ENCODE results near the gene SUGP2. TPM values are rescaled to one million over a fixed set of nuclear protein-coding genes. Genes with fewer than 3 reads are reported as not detected.
A peak's percentile ranks its signal among the peaks of the same experiment; 100 is the strongest.

Gene SUGP2
- total and polyA plus RNA-seq, 2 experiments from 2014 or later: 102 to 109 TPM

DNA sequence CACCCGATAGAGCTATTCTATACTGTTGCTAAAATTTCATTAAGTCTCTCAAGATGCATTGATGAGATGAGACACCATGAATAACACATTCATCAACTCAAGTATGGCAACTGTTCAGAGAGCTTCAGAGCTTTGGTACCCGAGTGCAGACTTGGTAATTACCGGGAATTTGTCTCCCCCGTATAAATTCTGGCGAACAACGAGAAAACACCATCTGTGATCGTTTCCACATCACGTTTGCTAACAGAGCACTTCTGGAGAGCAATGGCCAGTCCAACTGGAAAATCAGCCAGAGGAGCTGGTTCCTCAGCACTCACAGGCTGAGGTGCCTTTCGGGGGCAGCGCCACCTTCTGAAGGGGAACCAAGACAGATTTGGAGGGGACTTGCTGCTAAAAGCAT lies 40.2 kb downstream of the SUGP2 start:
- H4K20me1 ChIP-seq (replicated peaks; ENCODE audit: insufficient read depth): peaks cover 20% of the 10 kb centered on the region; the same call in 1 of the 2 replicates
- Mint-ChIP-seq H3K4me1 (peaks cover 11% of the 10 kb centered on the region), H3K9me3 (no peaks in the 10 kb centered on the region), H3K4me3 (no peak overlapping the region), H3K27me3 (ENCODE audit: insufficient read depth, low read depth, poor library complexity) (peaks cover 14% of the 10 kb centered on the region), H3K36me3 (ENCODE audit: low read depth) (peaks cover 51% of the 10 kb centered on the region), H3K27ac (no peak overlapping the region)
- H3K36me3 ChIP-seq (ENCODE audit: insufficient read depth): peaks cover 9% of the 10 kb centered on the region
- H3K27me3 ChIP-seq (ENCODE audit: insufficient read depth): no peaks in the 10 kb centered on the region
- no peaks in the 10 kb centered on the region for H3K4me1 ChIP-seq (ENCODE audit: insufficient read depth)
- TF ChIP-seq, protein P1, sequence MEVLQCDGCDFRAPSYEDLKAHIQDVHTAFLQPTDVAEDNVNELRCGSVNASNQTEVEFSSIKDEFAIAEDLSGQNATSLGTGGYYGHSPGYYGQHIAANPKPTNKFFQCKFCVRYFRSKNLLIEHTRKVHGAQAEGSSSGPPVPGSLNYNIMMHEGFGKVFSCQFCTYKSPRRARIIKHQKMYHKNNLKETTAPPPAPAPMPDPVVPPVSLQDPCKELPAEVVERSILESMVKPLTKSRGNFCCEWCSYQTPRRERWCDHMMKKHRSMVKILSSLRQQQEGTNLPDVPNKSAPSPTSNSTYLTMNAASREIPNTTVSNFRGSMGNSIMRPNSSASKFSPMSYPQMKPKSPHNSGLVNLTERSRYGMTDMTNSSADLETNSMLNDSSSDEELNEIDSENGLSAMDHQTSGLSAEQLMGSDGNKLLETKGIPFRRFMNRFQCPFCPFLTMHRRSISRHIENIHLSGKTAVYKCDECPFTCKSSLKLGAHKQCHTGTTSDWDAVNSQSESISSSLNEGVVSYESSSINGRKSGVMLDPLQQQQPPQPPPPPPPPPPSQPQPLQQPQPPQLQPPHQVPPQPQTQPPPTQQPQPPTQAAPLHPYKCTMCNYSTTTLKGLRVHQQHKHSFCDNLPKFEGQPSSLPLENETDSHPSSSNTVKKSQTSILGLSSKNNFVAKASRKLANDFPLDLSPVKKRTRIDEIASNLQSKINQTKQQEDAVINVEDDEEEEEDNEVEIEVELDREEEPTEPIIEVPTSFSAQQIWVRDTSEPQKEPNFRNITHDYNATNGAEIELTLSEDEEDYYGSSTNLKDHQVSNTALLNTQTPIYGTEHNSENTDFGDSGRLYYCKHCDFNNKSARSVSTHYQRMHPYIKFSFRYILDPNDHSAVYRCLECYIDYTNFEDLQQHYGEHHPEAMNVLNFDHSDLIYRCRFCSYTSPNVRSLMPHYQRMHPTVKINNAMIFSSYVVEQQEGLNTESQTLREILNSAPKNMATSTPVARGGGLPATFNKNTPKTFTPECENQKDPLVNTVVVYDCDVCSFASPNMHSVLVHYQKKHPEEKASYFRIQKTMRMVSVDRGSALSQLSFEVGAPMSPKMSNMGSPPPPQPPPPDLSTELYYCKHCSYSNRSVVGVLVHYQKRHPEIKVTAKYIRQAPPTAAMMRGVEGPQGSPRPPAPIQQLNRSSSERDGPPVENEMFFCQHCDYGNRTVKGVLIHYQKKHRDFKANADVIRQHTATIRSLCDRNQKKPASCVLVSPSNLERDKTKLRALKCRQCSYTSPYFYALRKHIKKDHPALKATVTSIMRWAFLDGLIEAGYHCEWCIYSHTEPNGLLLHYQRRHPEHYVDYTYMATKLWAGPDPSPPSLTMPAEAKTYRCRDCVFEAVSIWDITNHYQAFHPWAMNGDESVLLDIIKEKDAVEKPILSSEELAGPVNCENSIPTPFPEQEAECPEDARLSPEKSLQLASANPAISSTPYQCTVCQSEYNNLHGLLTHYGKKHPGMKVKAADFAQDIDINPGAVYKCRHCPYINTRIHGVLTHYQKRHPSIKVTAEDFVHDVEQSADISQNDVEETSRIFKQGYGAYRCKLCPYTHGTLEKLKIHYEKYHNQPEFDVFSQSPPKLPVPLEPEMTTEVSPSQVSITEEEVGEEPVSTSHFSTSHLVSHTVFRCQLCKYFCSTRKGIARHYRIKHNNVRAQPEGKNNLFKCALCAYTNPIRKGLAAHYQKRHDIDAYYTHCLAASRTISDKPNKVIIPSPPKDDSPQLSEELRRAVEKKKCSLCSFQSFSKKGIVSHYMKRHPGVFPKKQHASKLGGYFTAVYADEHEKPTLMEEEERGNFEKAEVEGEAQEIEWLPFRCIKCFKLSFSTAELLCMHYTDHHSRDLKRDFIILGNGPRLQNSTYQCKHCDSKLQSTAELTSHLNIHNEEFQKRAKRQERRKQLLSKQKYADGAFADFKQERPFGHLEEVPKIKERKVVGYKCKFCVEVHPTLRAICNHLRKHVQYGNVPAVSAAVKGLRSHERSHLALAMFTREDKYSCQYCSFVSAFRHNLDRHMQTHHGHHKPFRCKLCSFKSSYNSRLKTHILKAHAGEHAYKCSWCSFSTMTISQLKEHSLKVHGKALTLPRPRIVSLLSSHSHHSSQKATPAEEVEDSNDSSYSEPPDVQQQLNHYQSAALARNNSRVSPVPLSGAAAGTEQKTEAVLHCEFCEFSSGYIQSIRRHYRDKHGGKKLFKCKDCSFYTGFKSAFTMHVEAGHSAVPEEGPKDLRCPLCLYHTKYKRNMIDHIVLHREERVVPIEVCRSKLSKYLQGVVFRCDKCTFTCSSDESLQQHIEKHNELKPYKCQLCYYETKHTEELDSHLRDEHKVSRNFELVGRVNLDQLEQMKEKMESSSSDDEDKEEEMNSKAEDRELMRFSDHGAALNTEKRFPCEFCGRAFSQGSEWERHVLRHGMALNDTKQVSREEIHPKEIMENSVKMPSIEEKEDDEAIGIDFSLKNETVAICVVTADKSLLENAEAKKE (CRISPR knock-in tag; IDR thresholded peaks at IDR 0.05): no peak
- TF ChIP-seq, protein P2, sequence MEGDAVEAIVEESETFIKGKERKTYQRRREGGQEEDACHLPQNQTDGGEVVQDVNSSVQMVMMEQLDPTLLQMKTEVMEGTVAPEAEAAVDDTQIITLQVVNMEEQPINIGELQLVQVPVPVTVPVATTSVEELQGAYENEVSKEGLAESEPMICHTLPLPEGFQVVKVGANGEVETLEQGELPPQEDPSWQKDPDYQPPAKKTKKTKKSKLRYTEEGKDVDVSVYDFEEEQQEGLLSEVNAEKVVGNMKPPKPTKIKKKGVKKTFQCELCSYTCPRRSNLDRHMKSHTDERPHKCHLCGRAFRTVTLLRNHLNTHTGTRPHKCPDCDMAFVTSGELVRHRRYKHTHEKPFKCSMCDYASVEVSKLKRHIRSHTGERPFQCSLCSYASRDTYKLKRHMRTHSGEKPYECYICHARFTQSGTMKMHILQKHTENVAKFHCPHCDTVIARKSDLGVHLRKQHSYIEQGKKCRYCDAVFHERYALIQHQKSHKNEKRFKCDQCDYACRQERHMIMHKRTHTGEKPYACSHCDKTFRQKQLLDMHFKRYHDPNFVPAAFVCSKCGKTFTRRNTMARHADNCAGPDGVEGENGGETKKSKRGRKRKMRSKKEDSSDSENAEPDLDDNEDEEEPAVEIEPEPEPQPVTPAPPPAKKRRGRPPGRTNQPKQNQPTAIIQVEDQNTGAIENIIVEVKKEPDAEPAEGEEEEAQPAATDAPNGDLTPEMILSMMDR (conservative IDR thresholded peaks at IDR 0.05; ENCODE audit: low read depth in 2 of 2): 0 out of 4 replicates have a peak, but pooled peaks of 1 of the 2 experiments have one; percentile 9
- H2AFZ ChIP-seq: no peak overlapping the region
- ATAC-seq: no peak
- H3K4me3 ChIP-seq: no peak overlapping the region
- no peaks in the 10 kb centered on the region for H3K9me2 ChIP-seq (ENCODE audit: insufficient read depth)
- peaks cover 22% of the 10 kb centered on the region for H3F3A ChIP-seq (replicated peaks; ENCODE audit: low read depth)
- no peak for DNase-seq (ENCODE audit: low spot score)
- H3K4me2 ChIP-seq: no peak overlapping the region
- H3K27ac ChIP-seq (ENCODE audit: low read depth): no peak overlapping the region
- no peaks in the 10 kb centered on the region for H3K79me2 ChIP-seq (replicated peaks; ENCODE audit: insufficient read depth)

DNA sequence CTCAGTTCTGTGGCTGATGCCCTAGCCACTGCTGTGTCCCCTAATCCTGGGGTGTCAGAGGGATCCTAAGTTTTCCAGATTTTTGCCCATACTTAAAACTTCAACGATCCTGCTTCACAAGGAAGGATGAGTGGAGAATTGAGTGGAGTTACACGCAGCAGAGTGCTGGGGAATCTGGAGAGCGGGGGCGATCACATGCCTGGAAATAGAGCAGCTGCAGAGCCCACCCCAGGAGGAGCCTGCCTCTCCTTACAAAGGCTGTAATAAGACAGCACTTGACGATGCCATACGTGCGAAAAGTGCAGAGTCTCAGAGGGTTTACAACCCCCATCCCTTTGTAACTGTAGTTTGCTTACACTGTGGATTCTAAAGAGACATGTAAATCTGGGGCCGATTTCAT lies 40.6 kb downstream of the SUGP2 start:
- H3K4me3 Mint-ChIP-seq: no peak overlapping the region
- no peak overlapping the region for H3K27ac ChIP-seq (ENCODE audit: low read depth)
- H3K4me3 ChIP-seq: no peak overlapping the region
- H3K4me1 Mint-ChIP-seq: peaks cover 11% of the 10 kb centered on the region
- peaks cover 22% of the 10 kb centered on the region for H3F3A ChIP-seq (replicated peaks; ENCODE audit: low read depth)
- no peaks in the 10 kb centered on the region for H3K4me1 ChIP-seq (ENCODE audit: insufficient read depth)
- ATAC-seq (no peak), DNase-seq (ENCODE audit: low spot score) (no peak)
- no peaks in the 10 kb centered on the region for H3K9me2 ChIP-seq (ENCODE audit: insufficient read depth)
- H2AFZ ChIP-seq: no peak overlapping the region
- peaks cover 20% of the 10 kb centered on the region; the same call in 1 of the 2 replicates for H4K20me1 ChIP-seq (replicated peaks; ENCODE audit: insufficient read depth)
- peaks cover 9% of the 10 kb centered on the region for H3K36me3 ChIP-seq (ENCODE audit: insufficient read depth)
- no peak overlapping the region for H3K4me2 ChIP-seq
- H3K27me3 ChIP-seq (ENCODE audit: insufficient read depth): no peaks in the 10 kb centered on the region
- no peaks in the 10 kb centered on the region for H3K79me2 ChIP-seq (replicated peaks; ENCODE audit: insufficient read depth)
- H3K36me3 Mint-ChIP-seq (ENCODE audit: low read depth): peaks cover 47% of the 10 kb centered on the region
- H3K27me3 Mint-ChIP-seq (ENCODE audit: insufficient read depth, low read depth, poor library complexity): peaks cover 14% of the 10 kb centered on the region
- no peak overlapping the region for H3K27ac Mint-ChIP-seq
- H3K9me3 Mint-ChIP-seq: no peaks in the 10 kb centered on the region
- TF ChIP-seq POLR2AphosphoS5 (IDR thresholded peaks at IDR 0.05; ENCODE audit: low read depth) (no peak), JUNB (IDR thresholded peaks at IDR 0.05; ENCODE audit: unreplicated experiment) (no peak), ZNF114 (CRISPR knock-in tag; IDR thresholded peaks at IDR 0.05) (no peak)

Data from GM23338 (cell line).